ENCODE data around the gene ERG28. TPM values are rescaled to one million over a fixed set of nuclear protein-coding genes. Genes with fewer than 3 reads are reported as not detected.
A peak's percentile ranks its signal among the peaks of the same experiment; 100 is the strongest.

ERG28 gene
- total RNA-seq, 1 experiment from 2014 or later, result 13.5 TPM

GRCh38 chr14:75660238-75660629 lies 442 bp downstream of the ERG28 start:
- DNase-seq (ENCODE audit: low read depth), result no peak

DNA sequence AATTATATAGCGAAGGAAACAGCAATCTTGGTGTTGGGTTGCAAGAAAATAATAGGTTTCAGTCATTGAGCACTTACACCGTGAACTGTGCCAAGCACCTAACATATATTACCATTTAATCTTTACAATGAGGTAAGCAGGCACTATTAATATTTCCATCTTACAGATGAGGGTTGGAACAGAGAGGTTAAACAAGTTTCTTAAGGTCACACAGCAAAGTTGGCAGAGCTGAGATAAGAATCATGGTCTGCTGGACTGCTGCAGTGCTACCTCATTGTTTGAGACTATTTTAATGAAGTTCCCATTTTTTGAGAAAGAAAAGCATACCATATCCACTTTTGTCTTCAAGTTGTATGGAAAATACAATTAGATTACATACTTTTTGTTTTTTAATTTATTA lies 1.7 kb downstream of the ERG28 start:
- DNase-seq (ENCODE audit: low read depth), result no peak

DNA sequence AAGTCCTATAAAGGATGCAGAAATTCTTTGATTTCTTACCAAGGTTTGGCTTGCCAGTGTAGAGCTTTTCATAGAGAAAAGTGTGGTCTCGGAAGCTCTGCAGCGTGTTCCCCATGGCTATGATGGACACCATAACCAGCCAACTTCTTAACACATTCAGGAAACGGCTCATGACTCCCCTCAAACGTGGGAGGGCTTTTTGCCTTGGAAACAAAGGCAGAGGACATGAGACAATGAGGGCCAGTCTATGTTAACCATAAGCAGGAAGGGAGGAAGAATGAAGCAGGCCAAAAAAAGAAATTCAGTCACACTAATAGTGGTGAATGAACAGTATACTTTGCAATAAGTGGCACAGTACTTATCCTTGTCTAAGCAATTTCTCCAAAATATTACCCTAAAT lies 3.3 kb downstream of the ERG28 start:
- no peak for DNase-seq (ENCODE audit: low read depth)

- no peak for DNase-seq (ENCODE audit: low read depth)
Measured at GRCh38 chr14:75655235-75655634, 5.4 kb downstream of the ERG28 start.

GRCh38 chr14:75654127-75654732 lies 6.4 kb downstream of the ERG28 start:
- DNase-seq (ENCODE audit: low read depth), result peak; percentile 61

DNA sequence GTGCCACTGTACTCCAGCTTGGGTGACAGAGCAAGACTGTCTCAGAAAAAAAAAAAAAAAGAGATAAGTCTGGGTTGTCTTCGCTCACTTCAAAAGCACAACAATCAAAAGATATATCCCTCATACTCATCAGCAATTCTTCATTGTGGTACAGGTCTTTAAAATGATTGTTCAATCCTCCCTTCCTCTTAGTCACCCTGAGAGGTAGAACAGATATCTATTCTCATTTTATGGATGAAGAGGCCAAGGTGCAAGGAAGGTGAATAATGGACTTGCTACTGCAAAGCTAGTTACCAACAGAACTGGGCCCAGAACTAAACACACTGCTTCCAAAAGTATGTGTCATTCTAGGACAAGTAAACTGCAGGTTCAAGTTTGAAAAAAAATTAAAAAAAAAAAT lies 7.1 kb downstream of the ERG28 start:
- no peak for DNase-seq (ENCODE audit: low read depth)

DNA sequence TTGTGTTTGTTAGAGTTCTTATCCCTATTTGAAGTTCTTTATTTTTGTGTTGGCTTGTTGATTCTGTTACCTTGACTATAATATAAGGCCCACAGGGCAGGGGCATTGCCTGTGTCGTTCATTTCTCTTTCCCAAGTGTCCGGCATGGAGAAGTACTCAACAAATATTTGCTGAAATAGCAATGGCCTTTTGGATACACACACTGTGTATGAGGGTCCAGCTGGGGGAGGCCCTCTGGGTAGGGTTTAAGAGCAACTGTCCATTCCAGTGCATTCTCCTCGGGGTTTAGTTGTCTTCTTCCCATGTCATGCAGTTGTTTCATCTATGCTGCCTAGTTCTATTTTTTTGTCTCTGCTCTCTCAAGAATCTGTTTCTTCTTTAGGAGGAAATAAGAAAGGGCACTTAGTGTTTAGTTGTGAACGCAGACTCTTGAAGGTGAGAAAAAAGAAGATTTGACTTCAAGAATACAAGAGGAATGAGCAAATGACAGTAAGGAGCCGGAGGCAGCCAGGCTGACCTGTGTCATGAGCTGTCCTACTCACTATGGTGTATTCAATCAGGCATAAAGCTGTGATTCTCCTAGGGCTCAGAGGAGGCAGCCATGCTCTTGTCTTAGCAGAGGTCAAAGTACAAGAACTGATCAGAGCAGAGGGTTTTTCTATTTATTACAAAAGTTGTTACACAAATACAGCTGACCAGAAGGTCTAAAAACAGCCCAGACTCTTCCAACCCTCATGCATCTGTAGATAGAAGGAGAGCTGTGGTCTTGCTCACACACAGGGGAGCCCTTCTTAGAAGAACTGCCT lies 10.2 kb downstream of the ERG28 start:
- DNase-seq (ENCODE audit: low read depth), result no peak

GRCh38 chr14:75649773-75650172 lies 10.9 kb downstream of the ERG28 start:
- no peak for DNase-seq (ENCODE audit: low read depth)

- no peak for DNase-seq (ENCODE audit: low read depth)
Measured at GRCh38 chr14:75649337-75649736, 11.3 kb downstream of the ERG28 start.

DNA sequence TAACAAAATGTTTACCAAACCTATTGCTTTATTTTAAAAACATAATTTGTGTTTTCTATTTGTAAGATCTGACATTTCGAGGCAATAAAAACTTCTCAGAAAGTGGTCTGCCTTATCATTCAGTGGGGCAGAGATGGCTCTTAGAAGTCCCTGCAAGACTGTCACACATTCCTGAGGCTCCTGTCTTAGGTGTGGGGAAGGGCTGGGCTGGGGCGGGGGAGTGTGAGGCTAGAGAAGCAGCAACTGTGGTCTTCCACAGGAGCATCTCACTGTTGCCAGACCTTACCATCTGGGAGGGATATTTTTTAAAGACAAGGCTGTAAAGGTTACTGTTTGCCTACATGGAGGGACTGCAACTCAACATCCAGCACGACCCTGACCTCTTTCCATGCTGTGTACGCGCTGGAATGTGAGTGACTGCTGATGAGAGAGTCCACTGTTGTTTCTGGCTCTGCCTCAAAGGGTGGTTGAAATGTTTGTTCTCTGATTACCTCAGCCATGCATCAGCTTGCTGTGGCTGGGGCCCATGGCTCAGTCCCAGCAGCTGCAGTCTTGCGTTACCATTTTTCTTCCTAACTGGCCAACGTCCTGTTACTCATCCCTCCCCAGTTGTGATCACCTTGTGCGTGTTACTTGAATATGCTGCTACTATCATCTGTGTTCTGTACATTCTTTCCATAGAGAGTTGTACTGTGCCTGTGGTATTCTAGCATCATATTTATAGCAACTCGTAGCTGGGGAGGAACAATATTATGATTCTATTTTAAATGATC lies 12.4 kb downstream of the ERG28 start:
- peak; percentile 96 for DNase-seq (ENCODE audit: low read depth)

DNA sequence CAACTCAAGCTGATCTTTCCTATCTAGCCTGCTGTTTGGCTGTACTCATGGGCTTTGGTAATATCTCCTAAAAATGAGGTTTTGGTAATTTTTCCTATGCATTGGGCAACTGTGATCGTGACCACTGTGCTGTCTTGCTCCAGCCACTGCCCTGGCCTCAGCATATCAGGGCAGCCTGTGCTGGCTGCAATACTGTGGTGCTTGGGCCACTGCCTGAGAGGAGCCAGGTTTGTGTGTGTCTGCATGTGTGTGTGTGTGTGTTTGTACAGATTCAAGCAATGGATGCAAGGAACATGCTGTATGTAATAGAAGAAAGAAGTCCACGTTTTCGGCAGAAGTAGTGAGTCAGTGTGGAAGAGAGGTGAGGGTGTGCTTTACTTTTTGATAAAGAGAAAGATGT lies 13.0 kb downstream of the ERG28 start:
- DNase-seq (ENCODE audit: low read depth), result no peak

GRCh38 chr14:75646762-75647161 lies 13.9 kb downstream of the ERG28 start:
- DNase-seq (ENCODE audit: low read depth), result no peak

GRCh38 chr14:75645056-75645455 lies 15.6 kb downstream of the ERG28 start:
- no peak for DNase-seq (ENCODE audit: low read depth)

DNA sequence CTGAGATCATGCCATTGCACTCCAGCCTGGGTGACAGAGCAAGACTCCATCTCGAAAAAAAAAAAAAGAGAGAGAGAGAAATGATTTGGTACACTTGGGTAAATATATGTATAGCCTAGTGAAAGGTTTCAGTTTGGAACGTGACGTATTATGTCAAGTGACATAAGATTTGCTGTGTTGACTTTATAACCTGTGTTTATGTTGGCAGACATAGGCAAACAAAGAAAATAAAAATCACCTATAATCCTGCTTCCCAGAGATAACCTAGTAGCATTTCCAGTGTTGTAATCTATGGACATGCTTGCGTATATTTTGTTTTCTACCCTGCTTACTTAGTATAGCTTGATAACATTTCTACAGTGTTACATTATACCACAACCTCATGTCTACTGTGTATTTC lies 16.7 kb downstream of the ERG28 start:
- DNase-seq (ENCODE audit: low read depth), result no peak

GRCh38 chr14:75640876-75641275 lies 19.8 kb downstream of the ERG28 start:
- no peak for DNase-seq (ENCODE audit: low read depth)

DNA sequence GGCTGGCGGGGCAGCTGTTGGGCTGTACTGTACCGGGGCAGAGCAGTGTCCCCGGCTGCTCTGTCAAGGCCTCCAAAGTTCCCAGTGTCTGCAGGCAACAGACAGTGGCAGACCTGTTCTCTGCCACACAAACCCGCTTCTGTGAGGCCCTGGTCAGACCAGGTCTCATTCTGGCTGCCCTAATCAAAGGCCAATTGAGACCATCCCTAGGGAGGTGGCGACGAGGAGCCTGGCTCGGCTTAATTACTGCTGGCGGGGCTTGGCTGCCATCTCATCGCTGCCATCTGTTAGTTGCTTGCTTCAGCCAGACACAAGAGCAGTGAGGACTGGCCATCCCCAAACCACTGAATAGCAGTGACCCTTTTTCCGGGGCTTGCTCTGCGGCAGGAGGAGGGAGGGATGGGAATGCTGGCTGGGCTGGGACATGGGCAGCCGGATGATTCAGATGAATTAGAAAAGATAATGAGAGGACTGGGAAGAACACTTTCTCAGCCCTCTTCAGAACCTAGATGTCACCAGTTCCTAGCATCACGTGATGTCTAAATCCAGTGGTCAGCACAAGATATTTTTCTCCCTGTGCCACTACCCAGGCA lies 24.5 kb downstream of the ERG28 start:
- DNase-seq (ENCODE audit: low read depth), result peak; percentile 12

DNA sequence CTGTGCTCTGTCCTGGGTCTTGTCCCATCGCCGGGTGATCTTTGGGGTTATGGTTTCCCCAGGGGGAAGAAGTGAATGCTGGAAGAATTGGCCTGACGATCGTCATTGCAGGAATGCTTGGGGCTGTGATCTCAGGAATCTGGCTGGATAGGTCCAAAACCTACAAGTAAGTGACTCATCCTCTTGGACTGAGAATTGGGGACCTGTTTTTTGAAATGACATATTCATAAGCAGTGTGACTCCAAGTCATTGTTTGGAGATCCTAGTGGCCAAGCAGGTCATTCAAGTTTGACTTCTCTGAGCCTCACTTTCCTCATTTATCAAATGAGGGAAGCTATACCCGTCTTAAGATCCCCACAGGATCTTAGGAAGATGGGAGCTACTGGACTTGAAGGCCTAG lies 25.8 kb downstream of the ERG28 start:
- no peak for DNase-seq (ENCODE audit: low read depth)

GRCh38 chr14:75631453-75631831 lies 29.2 kb downstream of the ERG28 start:
- DNase-seq (ENCODE audit: low read depth), result no peak

- DNase-seq (ENCODE audit: low read depth), result no peak
Measured at GRCh38 chr14:75630695-75631452, 29.8 kb downstream of the ERG28 start.

GRCh38 chr14:75628816-75629215 lies 31.9 kb downstream of the ERG28 start:
- peak; percentile 29 for DNase-seq (ENCODE audit: low read depth)

- no peak for DNase-seq (ENCODE audit: low read depth)
Measured at GRCh38 chr14:75627406-75627805, 33.3 kb downstream of the ERG28 start.

DNA sequence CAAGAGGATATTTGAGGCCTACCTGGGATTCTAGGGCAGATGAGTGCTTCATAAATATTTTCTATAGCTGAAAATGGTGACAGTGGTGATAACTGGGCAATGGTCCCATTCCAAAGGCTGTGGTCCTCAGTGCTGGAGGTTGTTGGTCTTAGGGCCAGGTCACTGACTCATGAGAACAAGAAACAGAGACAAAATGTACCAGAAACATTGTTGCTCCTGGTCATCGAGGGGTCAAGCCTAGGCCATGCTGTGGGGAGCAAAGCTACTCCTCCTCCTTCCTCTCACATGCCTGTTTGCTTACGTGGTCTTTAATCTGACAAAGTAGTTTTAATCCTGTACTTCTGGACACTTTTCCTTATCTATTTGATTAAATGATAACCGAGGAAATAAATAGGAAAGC lies 33.8 kb downstream of the ERG28 start:
- no peak for DNase-seq (ENCODE audit: low read depth)
